ENCODE data around the gene CCNDBP1.

GRCh38 chr15:43243020-43243645 is 57.9 kb downstream of the CCNDBP1 start:
- TF ChIP-seq CTCF (IDR thresholded peaks at IDR 0.05) = no peak
- TF ChIP-seq EZH2 (IDR thresholded peaks at IDR 0.05) = no peak
- TF ChIP-seq EZH2phosphoT487 (IDR thresholded peaks at IDR 0.05) = no peak
